GM11168 (cell line): Measurements from ENCODE around the gene CAP2.

Experiments
- in situ Hi-C: fragments of 300-500 bp; cut with MboI; formaldehyde crosslinking; loops from one replicate; pipeline ENCODE4 v1.12.0; 2022; ENCODE audit warnings: low sequenced_read_pairs; ENCODE audit not compliant: unreplicated experiment

Gene CAP2

GRCh38 chr6:17552861-17553260 is 159.5 kb downstream of the CAP2 start:
- in situ Hi-C loops, result no loop called here

GRCh38 chr6:17556014-17556413 is 162.6 kb downstream of the CAP2 start:
- in situ Hi-C loops, result no loop called here

- in situ Hi-C loops, result no loop called here
Observed at GRCh38 chr6:17562636-17563035, 169.2 kb downstream of the CAP2 start.

GRCh38 chr6:17565399-17565798 is 172.0 kb downstream of the CAP2 start:
- in situ Hi-C loops, result no loop called here

- in situ Hi-C loops, result loop anchor here (25.0 kb wide), 1 partner anchor 413 kb away; no protein-coding TSS in a partner anchor
Observed at GRCh38 chr6:17574866-17575560, 181.6 kb downstream of the CAP2 start.

GRCh38 chr6:17577059-17577458 is 183.7 kb downstream of the CAP2 start:
- in situ Hi-C loops, result loop anchor here (25.0 kb wide), 1 partner anchor 415 kb away; no protein-coding TSS in a partner anchor

- in situ Hi-C loops, result loop anchor here (25.0 kb wide), 1 partner anchor 418 kb away; no protein-coding TSS in a partner anchor
Observed at GRCh38 chr6:17580518-17581048, 187.2 kb downstream of the CAP2 start.

- in situ Hi-C loops, result loop anchor here (25.0 kb wide), 1 partner anchor 419 kb away; no protein-coding TSS in a partner anchor
Observed at GRCh38 chr6:17581282-17581681, 187.9 kb downstream of the CAP2 start.

- in situ Hi-C loops, result loop anchor here (25.0 kb wide), 1 partner anchor 422 kb away; no protein-coding TSS in a partner anchor
Observed at GRCh38 chr6:17583811-17584210, 190.4 kb downstream of the CAP2 start.

- in situ Hi-C loops, result loop anchor here (25.0 kb wide), 1 partner anchor 422 kb away; no protein-coding TSS in a partner anchor
Observed at GRCh38 chr6:17584241-17584803, 190.9 kb downstream of the CAP2 start.

- in situ Hi-C loops, result loop anchor here (25.0 kb wide), 1 partner anchor 424 kb away; no protein-coding TSS in a partner anchor
Observed at GRCh38 chr6:17585766-17586490, 192.5 kb downstream of the CAP2 start.

GRCh38 chr6:17586623-17587022 is 193.2 kb downstream of the CAP2 start:
- in situ Hi-C loops, result loop anchor here (25.0 kb wide), 1 partner anchor 424 kb away; no protein-coding TSS in a partner anchor

- in situ Hi-C loops, result loop anchor here (25.0 kb wide), 1 partner anchor 426 kb away; no protein-coding TSS in a partner anchor
Observed at GRCh38 chr6:17588011-17588410, 194.6 kb downstream of the CAP2 start.

GRCh38 chr6:17589406-17590096 is 196.2 kb downstream of the CAP2 start:
- in situ Hi-C loops, result loop anchor here (5.0 to 25.0 kb wide), 2 partner anchors 218 to 427 kb away; no protein-coding TSS in a partner anchor

- in situ Hi-C loops, result loop anchor here (5.0 to 25.0 kb wide), 2 partner anchors 216 to 429 kb away; no protein-coding TSS in a partner anchor
Observed at GRCh38 chr6:17591287-17591686, 197.9 kb downstream of the CAP2 start.

- in situ Hi-C loops, result loop anchor here (5.0 to 25.0 kb wide), 2 partner anchors 214 to 431 kb away; no protein-coding TSS in a partner anchor
Observed at GRCh38 chr6:17593246-17593645, 199.9 kb downstream of the CAP2 start.

- in situ Hi-C loops, result loop anchor here (25.0 kb wide), 1 partner anchor 434 kb away; no protein-coding TSS in a partner anchor
Observed at GRCh38 chr6:17596085-17596484, 202.7 kb downstream of the CAP2 start.

GRCh38 chr6:17599877-17600526 is 206.6 kb downstream of the CAP2 start, which contains the start of gene FAM8A1:
Gene FAM8A1 (plus strand): TSS chr6:17600302. CDS start chr6:17600410, 108 bp downstream.
- in situ Hi-C loops, result loop anchor here (25.0 kb wide), 1 partner anchor 438 kb away; no protein-coding TSS in a partner anchor
